Liver (tissue), 9 donors: Measurements from ENCODE around the gene DAAM1. TPM values are rescaled to one million over a fixed set of nuclear protein-coding genes. Genes with fewer than 3 reads are reported as not detected.

Experiments
- DNase-seq: peaks from one replicate; pipeline ENCODE4 v3.0.0-alpha.2; 2017; ENCODE audit warnings: low spot score
- H3K27ac ChIP-seq, 2 donors: one replicate each; pipeline ENCODE4 v1.7.0; 2013; ENCODE audit warnings: inconsistent platforms in 2 of 2, low read length in 2 of 2, control low read depth in 1 of 2, low read depth in 1 of 2, mild to moderate bottlenecking in 1 of 2
- H3K27me3 ChIP-seq, 4 donors: one replicate each; pipeline versions ENCODE4 v1.6.1 to v1.7.0; 2013; ENCODE audit warnings: low read length in 3 of 4, inconsistent platforms in 1 of 4, mild to moderate bottlenecking in 1 of 4, moderate library complexity in 1 of 4; ENCODE audit not compliant: control insufficient read depth in 4 of 4, insufficient read depth in 4 of 4
- H3K36me3 ChIP-seq, 4 donors: one replicate each; pipeline versions ENCODE4 v1.6.1 to v1.7.0; 2013; ENCODE audit warnings: low read length in 3 of 4, mild to moderate bottlenecking in 3 of 4, low read depth in 1 of 4, moderate library complexity in 1 of 4; ENCODE audit not compliant: control insufficient read depth in 4 of 4, insufficient read depth in 3 of 4
- H3K4me1 ChIP-seq, 4 donors: one replicate each; pipeline versions ENCODE4 v1.6.1 to v1.7.0; 2013; ENCODE audit warnings: low read length in 3 of 4, mild to moderate bottlenecking in 3 of 4, moderate library complexity in 1 of 4; ENCODE audit not compliant: control insufficient read depth in 4 of 4, insufficient read depth in 4 of 4
- H3K4me3 ChIP-seq, 3 donors: one replicate each; pipeline versions ENCODE4 v1.6.1 to v1.7.0; 2013; ENCODE audit warnings: low read length in 3 of 3, control low read depth in 1 of 3, low read depth in 1 of 3, mild to moderate bottlenecking in 1 of 3
- H3K9ac ChIP-seq, 2 donors: one replicate each; pipeline ENCODE4 v1.7.0; 2013; ENCODE audit warnings: low read length in 2 of 2, mild to moderate bottlenecking in 2 of 2, moderate library complexity in 2 of 2, control low read depth in 1 of 2, low read depth in 1 of 2
- H3K9me3 ChIP-seq, 4 donors: one replicate each; pipeline versions ENCODE4 v1.6.1 to v1.7.0; 2013; ENCODE audit warnings: low read length in 3 of 4; ENCODE audit not compliant: control insufficient read depth in 4 of 4
- EGR1 ChIP-seq, 2 donors: IDR thresholded peaks; 2 replicates each; pipeline ENCODE4 v1.6.1; 2016 to 2018; ENCODE audit warnings: antibody characterized with exemption in 2 of 2, low read depth in 2 of 2
- FOXA2 ChIP-seq: IDR thresholded peaks from 2 replicates; pipeline ENCODE4 v1.6.1; 2016; ENCODE audit warnings: antibody characterized with exemption
- HNF4G ChIP-seq: IDR thresholded peaks from 2 replicates; pipeline ENCODE4 v1.6.1; 2016; ENCODE audit warnings: antibody characterized with exemption
- RAD21 ChIP-seq, 2 donors: IDR thresholded peaks; 2 replicates each; pipeline ENCODE4 v1.6.1; 2016; ENCODE audit warnings: antibody characterized with exemption in 2 of 2, mild to moderate bottlenecking in 2 of 2
- YY1 ChIP-seq: IDR thresholded peaks from 2 replicates; pipeline ENCODE4 v1.6.1; 2016; ENCODE audit warnings: antibody characterized with exemption, mild to moderate bottlenecking
- WGBS: extraction: QIAGEN DNeasy Blood & Tissue Kit; methylation state at CpG from one replicate; pipeline ENCODE4 v1.1.7; 2013; 5-methylcytosine and 5-hydroxymethylcytosine counted together
- polyA plus RNA-seq, 2 donors: library from polyadenylated mRNA; stranded (reverse) in 1 of 2; unstranded in 1 of 2; fragments of 200-250 nt in 1 of 2; fragments of >200 nt in 1 of 2; fragmentation: Nextera tagmentation in 1 of 2; extraction: Ambion mirVana in 1 of 2; gene quantifications; one replicate each; pipeline versions ENCODE4 v1.2.1 to v1.2.3, GENCODE V29; 2013 to 2015
- total RNA-seq, 2 donors: library from RNA; depleted of rRNA; stranded (reverse); fragments of >200 nt; gene quantifications; one replicate each; pipeline ENCODE4 v1.2.3, GENCODE V29; 2014
- TF ChIP-seq, protein P1 (sequence below): IDR thresholded peaks from 2 replicates; pipeline ENCODE4 v1.6.1; 2016; ENCODE audit warnings: antibody characterized with exemption
- TF ChIP-seq, protein P2 (sequence below): IDR thresholded peaks from 2 replicates; pipeline ENCODE4 v1.6.1; 2016; ENCODE audit warnings: antibody characterized with exemption, mild to moderate bottlenecking
- TF ChIP-seq, protein P3 (sequence below): IDR thresholded peaks from 2 replicates; pipeline ENCODE4 v1.6.1; 2016; ENCODE audit warnings: antibody characterized with exemption
- TF ChIP-seq, protein P4 (sequence below): fragments of 150-350 bp; IDR thresholded peaks from 2 replicates; pipeline ENCODE4 v1.5.1; 2017; ENCODE audit warnings: improper control_type of control experiment, low read depth, low read length; ENCODE audit not compliant: missing input control
- donor health status: healthy.
- donor health status: healthy.
- donor health status: healthy.
- donor health status: healthy.
- donor health status: healthy.

The DAAM1 gene
- total and polyA plus RNA-seq, 4 donors = 9.5 to 28.4 (median 18.5) TPM

DNA sequence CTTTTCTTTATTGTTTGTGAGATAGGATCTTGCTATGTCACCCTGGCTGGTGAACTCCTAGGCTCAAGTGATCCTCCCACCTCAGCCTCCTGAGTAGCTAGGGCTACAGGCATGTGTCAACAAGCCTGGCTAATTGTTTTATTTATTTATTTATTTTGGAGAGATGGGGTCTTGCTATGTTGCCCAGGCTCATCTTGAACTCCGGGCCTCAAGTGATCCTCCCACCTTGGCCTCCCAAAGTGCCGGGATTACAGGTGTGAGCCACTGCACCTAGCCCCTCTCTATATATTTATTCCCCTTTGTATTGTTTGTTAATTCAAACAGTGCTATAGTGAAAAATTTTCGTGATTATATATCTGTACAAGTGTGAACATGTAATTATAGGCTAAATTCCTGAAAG, 123.3 kb downstream of the DAAM1 start:
- Histone ChIP-seq H3K4me3 (no peak overlapping the region), H3K36me3 (peaks cover 0 to 2% (median 0%) of the 10 kb centered on the region in 4 donors), H3K27ac (no peak overlapping the region), H3K9me3 (no peaks in the 10 kb centered on the region), H3K9ac (no peak overlapping the region), H3K4me1 (peaks cover 12 to 49% (median 42%) of the 10 kb centered on the region in 4 donors), H3K27me3 (no peaks in the 10 kb centered on the region)
- 80% methylated on average over 3 of the region's 3 CpGs for WGBS
- no peak for DNase-seq
- TF ChIP-seq, protein P1, sequence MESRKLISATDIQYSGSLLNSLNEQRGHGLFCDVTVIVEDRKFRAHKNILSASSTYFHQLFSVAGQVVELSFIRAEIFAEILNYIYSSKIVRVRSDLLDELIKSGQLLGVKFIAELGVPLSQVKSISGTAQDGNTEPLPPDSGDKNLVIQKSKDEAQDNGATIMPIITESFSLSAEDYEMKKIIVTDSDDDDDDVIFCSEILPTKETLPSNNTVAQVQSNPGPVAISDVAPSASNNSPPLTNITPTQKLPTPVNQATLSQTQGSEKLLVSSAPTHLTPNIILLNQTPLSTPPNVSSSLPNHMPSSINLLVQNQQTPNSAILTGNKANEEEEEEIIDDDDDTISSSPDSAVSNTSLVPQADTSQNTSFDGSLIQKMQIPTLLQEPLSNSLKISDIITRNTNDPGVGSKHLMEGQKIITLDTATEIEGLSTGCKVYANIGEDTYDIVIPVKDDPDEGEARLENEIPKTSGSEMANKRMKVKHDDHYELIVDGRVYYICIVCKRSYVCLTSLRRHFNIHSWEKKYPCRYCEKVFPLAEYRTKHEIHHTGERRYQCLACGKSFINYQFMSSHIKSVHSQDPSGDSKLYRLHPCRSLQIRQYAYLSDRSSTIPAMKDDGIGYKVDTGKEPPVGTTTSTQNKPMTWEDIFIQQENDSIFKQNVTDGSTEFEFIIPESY = no peak
- TF ChIP-seq, protein P2, sequence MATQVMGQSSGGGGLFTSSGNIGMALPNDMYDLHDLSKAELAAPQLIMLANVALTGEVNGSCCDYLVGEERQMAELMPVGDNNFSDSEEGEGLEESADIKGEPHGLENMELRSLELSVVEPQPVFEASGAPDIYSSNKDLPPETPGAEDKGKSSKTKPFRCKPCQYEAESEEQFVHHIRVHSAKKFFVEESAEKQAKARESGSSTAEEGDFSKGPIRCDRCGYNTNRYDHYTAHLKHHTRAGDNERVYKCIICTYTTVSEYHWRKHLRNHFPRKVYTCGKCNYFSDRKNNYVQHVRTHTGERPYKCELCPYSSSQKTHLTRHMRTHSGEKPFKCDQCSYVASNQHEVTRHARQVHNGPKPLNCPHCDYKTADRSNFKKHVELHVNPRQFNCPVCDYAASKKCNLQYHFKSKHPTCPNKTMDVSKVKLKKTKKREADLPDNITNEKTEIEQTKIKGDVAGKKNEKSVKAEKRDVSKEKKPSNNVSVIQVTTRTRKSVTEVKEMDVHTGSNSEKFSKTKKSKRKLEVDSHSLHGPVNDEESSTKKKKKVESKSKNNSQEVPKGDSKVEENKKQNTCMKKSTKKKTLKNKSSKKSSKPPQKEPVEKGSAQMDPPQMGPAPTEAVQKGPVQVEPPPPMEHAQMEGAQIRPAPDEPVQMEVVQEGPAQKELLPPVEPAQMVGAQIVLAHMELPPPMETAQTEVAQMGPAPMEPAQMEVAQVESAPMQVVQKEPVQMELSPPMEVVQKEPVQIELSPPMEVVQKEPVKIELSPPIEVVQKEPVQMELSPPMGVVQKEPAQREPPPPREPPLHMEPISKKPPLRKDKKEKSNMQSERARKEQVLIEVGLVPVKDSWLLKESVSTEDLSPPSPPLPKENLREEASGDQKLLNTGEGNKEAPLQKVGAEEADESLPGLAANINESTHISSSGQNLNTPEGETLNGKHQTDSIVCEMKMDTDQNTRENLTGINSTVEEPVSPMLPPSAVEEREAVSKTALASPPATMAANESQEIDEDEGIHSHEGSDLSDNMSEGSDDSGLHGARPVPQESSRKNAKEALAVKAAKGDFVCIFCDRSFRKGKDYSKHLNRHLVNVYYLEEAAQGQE = no peak
- TF ChIP-seq EGR1 (IDR thresholded peaks at IDR 0.05; ENCODE audit: low read depth in 2 of 2) (no peak), HNF4G (no peak), FOXA2 (no peak), YY1 (no peak)
- TF ChIP-seq, protein P3, sequence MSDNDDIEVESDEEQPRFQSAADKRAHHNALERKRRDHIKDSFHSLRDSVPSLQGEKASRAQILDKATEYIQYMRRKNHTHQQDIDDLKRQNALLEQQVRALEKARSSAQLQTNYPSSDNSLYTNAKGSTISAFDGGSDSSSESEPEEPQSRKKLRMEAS = no peak
- TF ChIP-seq, protein P4, sequence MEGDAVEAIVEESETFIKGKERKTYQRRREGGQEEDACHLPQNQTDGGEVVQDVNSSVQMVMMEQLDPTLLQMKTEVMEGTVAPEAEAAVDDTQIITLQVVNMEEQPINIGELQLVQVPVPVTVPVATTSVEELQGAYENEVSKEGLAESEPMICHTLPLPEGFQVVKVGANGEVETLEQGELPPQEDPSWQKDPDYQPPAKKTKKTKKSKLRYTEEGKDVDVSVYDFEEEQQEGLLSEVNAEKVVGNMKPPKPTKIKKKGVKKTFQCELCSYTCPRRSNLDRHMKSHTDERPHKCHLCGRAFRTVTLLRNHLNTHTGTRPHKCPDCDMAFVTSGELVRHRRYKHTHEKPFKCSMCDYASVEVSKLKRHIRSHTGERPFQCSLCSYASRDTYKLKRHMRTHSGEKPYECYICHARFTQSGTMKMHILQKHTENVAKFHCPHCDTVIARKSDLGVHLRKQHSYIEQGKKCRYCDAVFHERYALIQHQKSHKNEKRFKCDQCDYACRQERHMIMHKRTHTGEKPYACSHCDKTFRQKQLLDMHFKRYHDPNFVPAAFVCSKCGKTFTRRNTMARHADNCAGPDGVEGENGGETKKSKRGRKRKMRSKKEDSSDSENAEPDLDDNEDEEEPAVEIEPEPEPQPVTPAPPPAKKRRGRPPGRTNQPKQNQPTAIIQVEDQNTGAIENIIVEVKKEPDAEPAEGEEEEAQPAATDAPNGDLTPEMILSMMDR = no peak

DNA sequence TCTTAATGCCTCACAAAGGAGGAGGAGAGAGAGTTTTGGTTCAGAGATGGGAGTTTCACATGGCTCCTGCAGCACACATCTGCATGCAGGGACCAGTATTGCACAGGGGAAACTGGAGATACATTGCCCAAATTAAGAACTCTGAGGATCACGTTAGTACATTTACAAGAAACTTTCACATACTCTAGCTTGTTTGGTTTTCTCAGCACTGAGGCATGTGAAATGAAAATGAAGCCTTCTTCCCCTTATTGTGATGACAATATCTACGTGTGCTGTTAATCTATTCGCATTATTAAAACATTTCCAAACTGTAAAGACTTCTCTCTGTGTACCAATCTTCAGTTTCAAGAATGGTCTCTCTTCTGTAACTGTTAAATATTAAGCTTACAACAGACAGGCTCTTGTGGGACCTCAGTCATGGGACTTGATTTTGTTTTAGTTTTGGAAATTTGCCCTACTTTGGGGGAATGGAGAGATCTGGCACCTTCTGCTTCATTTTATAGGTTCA, 124.7 kb downstream of the DAAM1 start:
- Histone ChIP-seq H3K4me1 (peaks cover 18 to 63% (median 53%) of the 10 kb centered on the region in 4 donors), H3K27me3 (no peaks in the 10 kb centered on the region), H3K27ac (peak overlapping the region; percentile 32 to 68), H3K9me3 (no peaks in the 10 kb centered on the region), H3K4me3 (no peak overlapping the region), H3K9ac (no peak overlapping the region), H3K36me3 (peaks cover 0 to 2% (median 0%) of the 10 kb centered on the region in 4 donors)
- 35% methylated on average over 3 of the region's 3 CpGs for WGBS
- TF ChIP-seq FOXA2 (no peak), RAD21 (IDR thresholded peaks at IDR 0.05) (peak in 1 of 2 donors; percentile 7)
- DNase-seq = no peak
